ENCODE measurements around the gene ADGRL2. TPM values are rescaled to one million over a fixed set of nuclear protein-coding genes. Genes with fewer than 3 reads are reported as not detected.

ADGRL2 gene
- total RNA-seq, 1 donor from 2014 or later = not detected

DNA sequence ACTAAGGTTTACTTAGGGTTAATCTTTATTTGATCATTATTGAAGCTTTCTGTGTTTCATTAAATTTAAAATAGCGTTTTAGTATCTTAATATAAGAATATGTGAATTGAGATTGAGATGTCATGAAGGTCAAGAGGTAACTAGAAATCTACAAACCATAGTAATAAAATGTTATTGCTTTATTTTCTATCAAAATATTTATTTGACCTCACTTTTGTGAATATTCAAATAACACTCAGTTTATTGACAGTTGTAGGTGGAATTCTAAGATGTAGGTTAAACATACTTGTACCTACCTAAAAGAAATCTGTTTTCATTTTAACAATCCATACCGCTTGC is 5.7 kb downstream of the ADGRL2 start:
- TF ChIP-seq, protein P1, sequence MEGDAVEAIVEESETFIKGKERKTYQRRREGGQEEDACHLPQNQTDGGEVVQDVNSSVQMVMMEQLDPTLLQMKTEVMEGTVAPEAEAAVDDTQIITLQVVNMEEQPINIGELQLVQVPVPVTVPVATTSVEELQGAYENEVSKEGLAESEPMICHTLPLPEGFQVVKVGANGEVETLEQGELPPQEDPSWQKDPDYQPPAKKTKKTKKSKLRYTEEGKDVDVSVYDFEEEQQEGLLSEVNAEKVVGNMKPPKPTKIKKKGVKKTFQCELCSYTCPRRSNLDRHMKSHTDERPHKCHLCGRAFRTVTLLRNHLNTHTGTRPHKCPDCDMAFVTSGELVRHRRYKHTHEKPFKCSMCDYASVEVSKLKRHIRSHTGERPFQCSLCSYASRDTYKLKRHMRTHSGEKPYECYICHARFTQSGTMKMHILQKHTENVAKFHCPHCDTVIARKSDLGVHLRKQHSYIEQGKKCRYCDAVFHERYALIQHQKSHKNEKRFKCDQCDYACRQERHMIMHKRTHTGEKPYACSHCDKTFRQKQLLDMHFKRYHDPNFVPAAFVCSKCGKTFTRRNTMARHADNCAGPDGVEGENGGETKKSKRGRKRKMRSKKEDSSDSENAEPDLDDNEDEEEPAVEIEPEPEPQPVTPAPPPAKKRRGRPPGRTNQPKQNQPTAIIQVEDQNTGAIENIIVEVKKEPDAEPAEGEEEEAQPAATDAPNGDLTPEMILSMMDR (IDR thresholded peaks at IDR 0.05) = no peak
- intact Hi-C loops (cut with micrococcal nuclease) = no loop called here
- DNase-seq = no peak
- Mint-ChIP-seq H3K27ac (no peak overlapping the region), H3K4me3 (no peak overlapping the region), H3K27me3 (peaks cover 29% of the 10 kb centered on the region), H3K4me1 (peaks cover 4% of the 10 kb centered on the region), H3K36me3 (ENCODE audit: low read depth) (no peaks in the 10 kb centered on the region), H3K9me3 (no peaks in the 10 kb centered on the region)
- no peak for ATAC-seq (ENCODE audit: low read depth)
- CTCF ChIA-PET = no interaction called here
- POLR2A ChIA-PET = no interaction called here

DNA sequence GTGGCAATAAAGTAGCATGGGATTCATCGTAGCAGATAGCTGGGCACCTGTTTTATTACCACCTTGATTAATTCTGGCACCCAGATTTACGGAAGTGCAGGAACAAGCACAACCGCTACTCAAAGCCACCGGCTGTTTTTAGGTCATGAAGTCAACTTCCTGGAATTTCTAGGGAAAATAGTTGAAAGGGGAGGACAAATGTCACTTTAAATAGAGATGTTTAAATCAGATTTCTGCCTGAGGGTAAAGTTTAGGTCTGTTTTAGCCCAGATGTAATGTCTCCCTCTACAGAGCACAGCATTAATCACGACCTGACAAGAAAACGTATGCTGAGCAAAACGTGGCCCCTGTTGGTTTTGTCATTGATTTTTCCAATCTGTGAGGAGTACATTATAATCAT is 8.0 kb downstream of the ADGRL2 start:
- H3K36me3 Mint-ChIP-seq (ENCODE audit: low read depth) = no peaks in the 10 kb centered on the region
- TF ChIP-seq, protein P1 (IDR thresholded peaks at IDR 0.05) = no peak
- H3K9me3 Mint-ChIP-seq = no peaks in the 10 kb centered on the region
- no peak overlapping the region for H3K4me3 Mint-ChIP-seq
- ChIA-PET POLR2A (no interaction called here), CTCF (no interaction called here)
- peaks cover 15% of the 10 kb centered on the region for H3K27me3 Mint-ChIP-seq
- DNase-seq (no peak), ATAC-seq (ENCODE audit: low read depth) (no peak)
- intact Hi-C loops (cut with micrococcal nuclease) = no loop called here
- H3K4me1 Mint-ChIP-seq = no peaks in the 10 kb centered on the region
- no peak overlapping the region for H3K27ac Mint-ChIP-seq

DNA sequence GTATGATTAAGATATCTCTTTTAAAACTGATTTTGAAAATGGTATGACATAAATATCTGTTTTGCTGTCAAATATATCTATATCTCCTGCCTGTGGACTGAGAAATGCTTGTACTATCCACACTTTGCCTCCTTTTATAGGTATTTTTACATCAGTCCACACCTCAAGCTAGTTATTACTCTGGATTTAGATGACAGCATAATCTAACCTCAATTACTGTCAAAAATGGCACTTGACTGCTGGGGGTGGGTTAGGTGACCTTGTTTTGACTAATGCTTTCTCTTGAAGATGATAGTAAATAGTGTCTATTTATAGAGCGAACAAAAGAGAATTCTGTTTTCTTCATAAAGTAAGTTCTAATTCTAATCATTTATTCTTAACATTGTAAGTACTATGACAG is 9.1 kb downstream of the ADGRL2 start:
- POLR2A ChIA-PET = no interaction called here
- H3K36me3 Mint-ChIP-seq (ENCODE audit: low read depth) = no peaks in the 10 kb centered on the region

DNA sequence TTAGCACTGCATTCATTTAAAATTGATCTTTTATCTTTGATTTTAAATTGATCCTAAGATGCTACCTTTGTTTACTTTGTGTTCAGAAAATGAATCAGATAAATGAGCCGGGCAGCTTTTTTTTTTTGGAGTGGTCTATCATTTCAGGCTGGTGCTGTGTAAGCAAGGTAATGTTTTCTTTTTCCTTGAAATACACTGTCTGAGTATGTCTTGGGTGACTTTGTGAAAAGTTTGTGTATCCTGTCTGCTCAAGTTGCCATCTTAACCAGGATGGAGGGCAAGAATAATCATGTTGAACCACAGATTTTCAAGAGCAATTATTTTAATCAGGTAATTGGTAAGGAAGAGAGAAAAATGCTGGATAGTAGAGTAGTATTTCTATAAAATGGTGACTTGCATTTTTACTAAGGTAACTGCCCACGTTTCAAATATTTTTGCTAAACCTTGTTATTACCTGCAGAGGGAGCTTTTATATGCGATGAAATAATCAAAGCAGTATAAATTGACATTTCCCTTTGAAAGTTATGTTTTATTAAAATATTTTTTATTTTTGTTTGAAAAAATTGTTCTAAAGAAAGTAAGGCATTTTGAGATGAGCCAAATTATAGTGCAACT is 11.1 kb downstream of the ADGRL2 start:
- no peaks in the 10 kb centered on the region for H3K4me1 Mint-ChIP-seq
- DNase-seq (no peak), ATAC-seq (ENCODE audit: low read depth) (no peak)
- ChIA-PET POLR2A (no interaction called here), CTCF (no interaction called here)
- TF ChIP-seq, protein P1 (IDR thresholded peaks at IDR 0.05) = no peak
- no peak overlapping the region for H3K27ac Mint-ChIP-seq
- no peak overlapping the region for H3K4me3 Mint-ChIP-seq
- H3K9me3 Mint-ChIP-seq = no peaks in the 10 kb centered on the region
- intact Hi-C loops (cut with micrococcal nuclease) = no loop called here
- peaks cover 2% of the 10 kb centered on the region for H3K27me3 Mint-ChIP-seq
- no peaks in the 10 kb centered on the region for H3K36me3 Mint-ChIP-seq (ENCODE audit: low read depth)

More for the DNA sequence above, 9.1 kb downstream of the ADGRL2 start:
- Mint-ChIP-seq H3K9me3 (no peaks in the 10 kb centered on the region), H3K27ac (no peak overlapping the region), H3K4me1 (no peaks in the 10 kb centered on the region), H3K27me3 (peaks cover 9% of the 10 kb centered on the region), H3K4me3 (no peak overlapping the region)
- DNase-seq = no peak
- intact Hi-C loops (cut with micrococcal nuclease) = no loop called here
- no peak for ATAC-seq (ENCODE audit: low read depth)
- CTCF ChIA-PET = no interaction called here
- TF ChIP-seq, protein P1 (IDR thresholded peaks at IDR 0.05) = no peak

DNA sequence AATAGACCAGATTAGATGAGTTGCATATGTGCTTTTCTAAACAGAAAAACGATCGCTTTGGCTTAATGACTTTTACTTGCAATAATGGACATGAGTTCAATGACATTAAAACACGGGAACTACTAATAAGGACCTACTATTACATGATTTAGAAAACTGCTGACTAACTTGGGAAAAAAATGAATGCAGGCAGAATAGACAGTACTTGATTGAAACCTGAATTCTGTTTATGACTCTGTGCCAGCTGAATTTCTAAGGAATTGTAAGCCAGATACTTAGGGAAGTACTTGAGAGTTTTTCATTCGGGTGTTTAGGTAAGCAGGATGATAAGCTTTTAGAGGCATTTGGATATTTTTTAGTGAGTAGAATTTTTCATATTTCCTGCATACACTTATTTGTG is 12.0 kb downstream of the ADGRL2 start:
- Mint-ChIP-seq H3K9me3 (no peaks in the 10 kb centered on the region), H3K4me1 (no peaks in the 10 kb centered on the region), H3K4me3 (no peak overlapping the region), H3K36me3 (ENCODE audit: low read depth) (no peaks in the 10 kb centered on the region), H3K27ac (no peak overlapping the region), H3K27me3 (peaks cover 2% of the 10 kb centered on the region)
- intact Hi-C loops (cut with micrococcal nuclease) = no loop called here
- TF ChIP-seq, protein P1 (IDR thresholded peaks at IDR 0.05) = no peak
- ChIA-PET POLR2A (no interaction called here), CTCF (no interaction called here)
- DNase-seq (no peak), ATAC-seq (ENCODE audit: low read depth) (no peak)

All from activated B cell treated with CpG ODN at 0.5 μM for 24 hours (primary cell).